ENCODE results near the gene UNC93B1.

UNC93B1 gene

GRCh38 chr11:68016904-68017817 lies 13.3 kb upstream of the UNC93B1 start:
- Histone ChIP-seq H3F3A (ENCODE audit: low read depth) (no peaks in the 10 kb centered on the region), H3K36me3 (ENCODE audit: insufficient read depth, low read length) (no peaks in the 10 kb centered on the region), H3K79me2 (ENCODE audit: insufficient read depth, low read length) (no peaks in the 10 kb centered on the region), H3K4me3 (ENCODE audit: low read length, poor library complexity, severe bottlenecking) (no peak overlapping the region), H3K9ac (ENCODE audit: low read depth, low read length, poor library complexity, severe bottlenecking) (no peak overlapping the region), H3K9me3 (ENCODE audit: insufficient read depth, low read depth, low read length) (no peaks in the 10 kb centered on the region), H4K20me1 (ENCODE audit: insufficient read depth, low read length, poor library complexity, severe bottlenecking) (no peaks in the 10 kb centered on the region), H3K9me2 (replicated peaks; ENCODE audit: low read depth, low read length) (no peaks in the 10 kb centered on the region), H2AFZ (ENCODE audit: low read length) (no peak overlapping the region), H3K4me1 (ENCODE audit: insufficient read depth, low read length, poor library complexity, severe bottlenecking) (peaks cover 9% of the 10 kb centered on the region), H3K4me2 (ENCODE audit: low read depth, low read length, poor library complexity, severe bottlenecking) (no peak overlapping the region), H3K27me3 (ENCODE audit: insufficient read depth, low read length, poor library complexity, severe bottlenecking) (no peaks in the 10 kb centered on the region)
- TF ChIP-seq, protein P1, sequence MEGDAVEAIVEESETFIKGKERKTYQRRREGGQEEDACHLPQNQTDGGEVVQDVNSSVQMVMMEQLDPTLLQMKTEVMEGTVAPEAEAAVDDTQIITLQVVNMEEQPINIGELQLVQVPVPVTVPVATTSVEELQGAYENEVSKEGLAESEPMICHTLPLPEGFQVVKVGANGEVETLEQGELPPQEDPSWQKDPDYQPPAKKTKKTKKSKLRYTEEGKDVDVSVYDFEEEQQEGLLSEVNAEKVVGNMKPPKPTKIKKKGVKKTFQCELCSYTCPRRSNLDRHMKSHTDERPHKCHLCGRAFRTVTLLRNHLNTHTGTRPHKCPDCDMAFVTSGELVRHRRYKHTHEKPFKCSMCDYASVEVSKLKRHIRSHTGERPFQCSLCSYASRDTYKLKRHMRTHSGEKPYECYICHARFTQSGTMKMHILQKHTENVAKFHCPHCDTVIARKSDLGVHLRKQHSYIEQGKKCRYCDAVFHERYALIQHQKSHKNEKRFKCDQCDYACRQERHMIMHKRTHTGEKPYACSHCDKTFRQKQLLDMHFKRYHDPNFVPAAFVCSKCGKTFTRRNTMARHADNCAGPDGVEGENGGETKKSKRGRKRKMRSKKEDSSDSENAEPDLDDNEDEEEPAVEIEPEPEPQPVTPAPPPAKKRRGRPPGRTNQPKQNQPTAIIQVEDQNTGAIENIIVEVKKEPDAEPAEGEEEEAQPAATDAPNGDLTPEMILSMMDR (conservative IDR thresholded peaks at IDR 0.05; ENCODE audit: low read length), result no peak
- TF ChIP-seq EZH2phosphoT487 (IDR thresholded peaks at IDR 0.05; ENCODE audit: borderline replicate concordance), result no peak

DNA sequence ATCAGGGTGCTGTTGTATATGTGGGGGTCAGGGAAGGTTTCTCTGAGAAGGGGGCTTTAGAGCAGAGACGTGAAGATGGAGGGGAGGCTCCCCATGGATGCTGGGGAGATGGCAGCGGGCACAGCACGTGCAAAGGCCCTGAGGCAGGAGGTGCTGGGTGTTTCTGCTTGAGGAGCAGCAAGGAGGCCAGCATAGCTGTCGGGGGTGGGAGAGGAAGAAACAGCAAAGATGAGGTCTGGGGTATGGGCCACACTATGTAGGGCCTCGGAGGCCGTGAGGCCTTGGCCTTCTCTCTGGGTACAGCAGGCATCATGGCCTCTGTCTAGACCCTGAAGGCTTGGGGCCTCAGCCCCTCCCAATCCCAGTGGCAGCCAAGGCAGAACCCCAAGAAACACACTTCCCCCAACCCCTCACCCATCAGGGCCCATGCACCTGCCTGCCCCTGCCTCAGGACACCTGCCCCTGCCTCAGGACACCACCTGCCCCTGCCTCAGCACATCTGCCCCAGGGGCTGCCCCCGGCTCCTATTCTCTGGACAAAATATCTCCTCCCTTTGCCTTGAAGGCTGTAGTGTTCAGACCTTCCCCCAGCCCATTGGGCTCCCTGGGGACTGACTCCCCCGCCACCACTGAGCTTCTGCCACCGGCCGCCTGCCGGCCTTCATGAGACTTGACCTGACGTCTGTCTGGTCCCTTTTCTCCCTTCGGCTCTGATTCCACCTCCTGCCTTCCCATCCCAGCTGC lies 12.4 kb upstream of the UNC93B1 start:
- Histone ChIP-seq H3K9me3 (ENCODE audit: insufficient read depth, low read depth, low read length) (no peaks in the 10 kb centered on the region), H4K20me1 (ENCODE audit: insufficient read depth, low read length, poor library complexity, severe bottlenecking) (no peaks in the 10 kb centered on the region), H3K9me2 (replicated peaks; ENCODE audit: low read depth, low read length) (no peaks in the 10 kb centered on the region), H2AFZ (ENCODE audit: low read length) (no peak overlapping the region), H3K27me3 (ENCODE audit: insufficient read depth, low read length, poor library complexity, severe bottlenecking) (no peaks in the 10 kb centered on the region), H3K79me2 (ENCODE audit: insufficient read depth, low read length) (no peaks in the 10 kb centered on the region), H3K36me3 (ENCODE audit: insufficient read depth, low read length) (no peaks in the 10 kb centered on the region), H3K4me3 (ENCODE audit: low read length, poor library complexity, severe bottlenecking) (no peak overlapping the region), H3F3A (ENCODE audit: low read depth) (no peaks in the 10 kb centered on the region), H3K4me2 (ENCODE audit: low read depth, low read length, poor library complexity, severe bottlenecking) (no peak overlapping the region), H3K9ac (ENCODE audit: low read depth, low read length, poor library complexity, severe bottlenecking) (no peak overlapping the region), H3K4me1 (ENCODE audit: insufficient read depth, low read length, poor library complexity, severe bottlenecking) (peaks cover 14% of the 10 kb centered on the region)
- no peak for TF ChIP-seq EZH2phosphoT487 (IDR thresholded peaks at IDR 0.05; ENCODE audit: borderline replicate concordance)
- TF ChIP-seq, protein P1 (conservative IDR thresholded peaks at IDR 0.05; ENCODE audit: low read length), result no peak

- Histone ChIP-seq H3K9me3 (ENCODE audit: insufficient read depth, low read depth, low read length) (no peaks in the 10 kb centered on the region), H4K20me1 (ENCODE audit: insufficient read depth, low read length, poor library complexity, severe bottlenecking) (no peaks in the 10 kb centered on the region), H3F3A (ENCODE audit: low read depth) (no peaks in the 10 kb centered on the region), H3K36me3 (ENCODE audit: insufficient read depth, low read length) (no peaks in the 10 kb centered on the region), H3K27me3 (ENCODE audit: insufficient read depth, low read length, poor library complexity, severe bottlenecking) (no peaks in the 10 kb centered on the region), H3K4me2 (ENCODE audit: low read depth, low read length, poor library complexity, severe bottlenecking) (no peak overlapping the region), H3K4me3 (ENCODE audit: low read length, poor library complexity, severe bottlenecking) (no peak overlapping the region), H2AFZ (ENCODE audit: low read length) (no peak overlapping the region), H3K9me2 (replicated peaks; ENCODE audit: low read depth, low read length) (no peaks in the 10 kb centered on the region), H3K4me1 (ENCODE audit: insufficient read depth, low read length, poor library complexity, severe bottlenecking) (peaks cover 16% of the 10 kb centered on the region), H3K9ac (ENCODE audit: low read depth, low read length, poor library complexity, severe bottlenecking) (no peak overlapping the region), H3K79me2 (ENCODE audit: insufficient read depth, low read length) (no peaks in the 10 kb centered on the region)
- no peak for TF ChIP-seq EZH2phosphoT487 (IDR thresholded peaks at IDR 0.05; ENCODE audit: borderline replicate concordance)
- TF ChIP-seq, protein P1 (conservative IDR thresholded peaks at IDR 0.05; ENCODE audit: low read length), result no peak
Measured at GRCh38 chr11:68015467-68015866, 11.6 kb upstream of the UNC93B1 start.

All from Loucy (cell line).